Left ventricle myocardium inferior (tissue), 1 donor: ENCODE measurements around the gene GNAT2. TPM values are rescaled to one million over a fixed set of nuclear protein-coding genes. Genes with fewer than 3 reads are reported as not detected.

Source experiments
- DNase-seq: peaks from one replicate; pipeline ENCODE4 v3.0.0-alpha.2; 2020
- H3K27ac ChIP-seq: fragments of 200-600 bp; replicated peaks from 2 replicates; pipeline ENCODE4 v1.8.0; 2021
- H3K27me3 ChIP-seq: fragments of 200-600 bp; 2 replicates; pipeline ENCODE4 v1.8.0; 2021; ENCODE audit warnings: low read depth
- H3K36me3 ChIP-seq: fragments of 200-600 bp; 2 replicates; pipeline ENCODE4 v1.8.0; 2021
- H3K4me1 ChIP-seq: fragments of 200-600 bp; 2 replicates; pipeline ENCODE4 v1.8.0; 2021
- H3K4me3 ChIP-seq: fragments of 200-600 bp; 2 replicates; pipeline ENCODE4 v1.8.0; 2021; ENCODE audit warnings: mild to moderate bottlenecking, moderate library complexity
- H3K9me3 ChIP-seq: fragments of 200-600 bp; replicated peaks from 2 replicates; pipeline ENCODE4 v1.8.0; 2021
- intact Hi-C: fragments of 100-400 bp; cut with micrococcal nuclease; formaldehyde crosslinking; loops from one replicate; pipeline ENCODE4 v1.11.0; 2022
- total RNA-seq: library from RNA; stranded (reverse); fragmentation: NEBNext Ultra II Directional; extraction: Animal tissue kit (Norgen Biotek cat#: 25700); gene quantifications from one replicate; pipeline ENCODE4 v1.2.1, GENCODE V29; 2021
- TF ChIP-seq, protein P1 (sequence below): fragments of 200-600 bp; IDR thresholded peaks from 2 replicates; pipeline ENCODE4 v1.8.0; 2021; ENCODE audit warnings: antibody characterized with exemption, mild to moderate bottlenecking, borderline replicate concordance
- donor health status: DM: no; HTN: yes; CAD: no; lungs with severe emphysema.

GNAT2 gene
- total RNA-seq, 1 donor from 2014 or later: not detected

DNA sequence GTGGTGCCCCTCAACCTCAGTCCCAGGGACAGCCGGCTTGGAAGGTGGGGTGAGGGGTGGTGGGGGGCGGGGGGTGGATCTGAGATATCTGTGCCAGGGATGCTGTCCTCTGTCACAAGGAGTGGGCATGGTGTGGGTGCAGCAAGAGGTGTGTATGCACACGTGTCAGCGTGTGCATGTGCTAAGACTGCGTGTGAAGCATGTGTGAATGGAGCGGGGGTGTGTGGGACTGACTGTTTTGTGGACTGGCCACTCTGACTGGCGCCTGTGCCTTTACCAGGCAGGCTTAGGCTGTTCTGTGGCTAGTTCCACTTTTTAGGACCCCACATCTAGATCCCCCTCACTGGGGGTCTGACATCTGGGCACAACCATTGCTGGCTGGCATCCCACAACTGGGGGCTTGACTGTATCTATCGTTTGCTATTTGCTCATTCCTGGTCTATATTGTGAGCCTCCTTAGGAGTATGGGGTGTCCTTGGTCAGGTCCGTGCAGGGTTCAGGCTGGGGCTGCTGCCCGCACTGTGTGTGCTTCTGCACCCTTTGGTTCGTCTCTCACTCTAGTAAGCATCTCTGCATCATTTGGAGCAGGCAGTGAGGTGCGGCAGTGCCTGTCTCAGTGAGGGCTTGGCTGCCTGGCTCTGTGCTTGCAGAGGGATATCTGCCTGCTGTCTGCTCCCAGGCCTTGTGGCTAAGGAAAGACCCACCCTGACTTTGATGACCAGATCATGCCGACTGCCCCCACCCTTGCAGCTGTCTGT, 2.1 kb upstream of the GNAT2 start:
- H3K27ac ChIP-seq: peak overlapping the region; percentile 87
- TF ChIP-seq, protein P1, sequence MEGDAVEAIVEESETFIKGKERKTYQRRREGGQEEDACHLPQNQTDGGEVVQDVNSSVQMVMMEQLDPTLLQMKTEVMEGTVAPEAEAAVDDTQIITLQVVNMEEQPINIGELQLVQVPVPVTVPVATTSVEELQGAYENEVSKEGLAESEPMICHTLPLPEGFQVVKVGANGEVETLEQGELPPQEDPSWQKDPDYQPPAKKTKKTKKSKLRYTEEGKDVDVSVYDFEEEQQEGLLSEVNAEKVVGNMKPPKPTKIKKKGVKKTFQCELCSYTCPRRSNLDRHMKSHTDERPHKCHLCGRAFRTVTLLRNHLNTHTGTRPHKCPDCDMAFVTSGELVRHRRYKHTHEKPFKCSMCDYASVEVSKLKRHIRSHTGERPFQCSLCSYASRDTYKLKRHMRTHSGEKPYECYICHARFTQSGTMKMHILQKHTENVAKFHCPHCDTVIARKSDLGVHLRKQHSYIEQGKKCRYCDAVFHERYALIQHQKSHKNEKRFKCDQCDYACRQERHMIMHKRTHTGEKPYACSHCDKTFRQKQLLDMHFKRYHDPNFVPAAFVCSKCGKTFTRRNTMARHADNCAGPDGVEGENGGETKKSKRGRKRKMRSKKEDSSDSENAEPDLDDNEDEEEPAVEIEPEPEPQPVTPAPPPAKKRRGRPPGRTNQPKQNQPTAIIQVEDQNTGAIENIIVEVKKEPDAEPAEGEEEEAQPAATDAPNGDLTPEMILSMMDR: no peak
- no peaks in the 10 kb centered on the region for H3K9me3 ChIP-seq
- peaks cover 2% of the 10 kb centered on the region for H3K36me3 ChIP-seq
- intact Hi-C loops: no loop called here
- H3K4me3 ChIP-seq: peak overlapping the region; percentile 85
- peaks cover 68% of the 10 kb centered on the region for H3K4me1 ChIP-seq
- no peak for DNase-seq
- H3K27me3 ChIP-seq: no peaks in the 10 kb centered on the region

DNA sequence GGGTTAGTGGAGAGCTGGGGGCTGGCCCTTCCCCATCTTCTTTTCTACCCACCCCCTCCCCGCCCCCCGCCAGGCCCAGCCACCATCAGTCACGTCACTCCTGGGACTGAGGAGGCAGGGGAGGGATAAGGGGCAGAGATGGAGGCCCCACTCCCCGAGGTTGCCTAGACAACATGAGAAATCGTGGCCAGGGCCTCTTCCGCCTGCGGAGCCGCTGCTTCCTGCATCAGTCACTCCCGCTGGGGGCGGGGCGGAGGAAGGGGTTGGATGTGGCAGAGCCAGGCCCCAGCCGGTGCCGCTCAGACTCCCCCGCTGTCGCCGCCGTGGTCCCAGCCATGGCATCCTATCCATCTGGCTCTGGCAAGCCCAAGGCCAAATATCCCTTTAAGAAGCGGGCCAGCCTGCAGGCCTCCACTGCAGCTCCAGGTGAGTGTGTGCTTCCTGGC, 1.4 kb upstream of the GNAT2 start:
- peaks cover 68% of the 10 kb centered on the region for H3K4me1 ChIP-seq
- peak; percentile 93 for DNase-seq
- intact Hi-C loops: no loop called here
- H3K36me3 ChIP-seq: no peaks in the 10 kb centered on the region
- TF ChIP-seq, protein P1: no peak
- H3K9me3 ChIP-seq: no peaks in the 10 kb centered on the region
- H3K4me3 ChIP-seq: peak overlapping the region; percentile 85
- peak overlapping the region; percentile 87 for H3K27ac ChIP-seq
- H3K27me3 ChIP-seq: no peaks in the 10 kb centered on the region

DNA sequence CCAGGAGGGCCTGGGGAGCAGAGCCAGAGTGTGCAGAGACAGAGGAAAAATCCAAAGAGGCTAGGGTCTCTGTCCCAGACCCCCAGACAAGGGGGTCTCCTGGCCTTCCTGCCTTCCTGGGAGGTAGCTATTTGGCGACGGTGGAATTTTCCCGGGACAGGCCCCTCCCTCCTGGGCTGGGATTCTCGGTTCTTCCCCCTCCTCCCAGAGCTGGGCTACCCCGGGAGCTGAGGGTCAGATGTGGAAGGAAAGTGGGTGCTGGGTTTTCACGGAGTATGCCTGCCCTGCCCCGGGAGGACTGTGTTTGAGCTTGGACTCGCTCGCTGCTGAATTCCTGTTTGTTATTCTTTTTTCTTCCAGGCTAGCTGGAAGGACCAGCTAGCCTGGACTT, 980 bp upstream of the GNAT2 start:
- no peak for DNase-seq
- no peaks in the 10 kb centered on the region for H3K36me3 ChIP-seq
- peak overlapping the region; percentile 85 for H3K4me3 ChIP-seq
- no peaks in the 10 kb centered on the region for H3K9me3 ChIP-seq
- H3K4me1 ChIP-seq: peaks cover 65% of the 10 kb centered on the region
- TF ChIP-seq, protein P1: no peak
- H3K27ac ChIP-seq: peak overlapping the region; percentile 87
- no peaks in the 10 kb centered on the region for H3K27me3 ChIP-seq
- intact Hi-C loops: no loop called here

DNA sequence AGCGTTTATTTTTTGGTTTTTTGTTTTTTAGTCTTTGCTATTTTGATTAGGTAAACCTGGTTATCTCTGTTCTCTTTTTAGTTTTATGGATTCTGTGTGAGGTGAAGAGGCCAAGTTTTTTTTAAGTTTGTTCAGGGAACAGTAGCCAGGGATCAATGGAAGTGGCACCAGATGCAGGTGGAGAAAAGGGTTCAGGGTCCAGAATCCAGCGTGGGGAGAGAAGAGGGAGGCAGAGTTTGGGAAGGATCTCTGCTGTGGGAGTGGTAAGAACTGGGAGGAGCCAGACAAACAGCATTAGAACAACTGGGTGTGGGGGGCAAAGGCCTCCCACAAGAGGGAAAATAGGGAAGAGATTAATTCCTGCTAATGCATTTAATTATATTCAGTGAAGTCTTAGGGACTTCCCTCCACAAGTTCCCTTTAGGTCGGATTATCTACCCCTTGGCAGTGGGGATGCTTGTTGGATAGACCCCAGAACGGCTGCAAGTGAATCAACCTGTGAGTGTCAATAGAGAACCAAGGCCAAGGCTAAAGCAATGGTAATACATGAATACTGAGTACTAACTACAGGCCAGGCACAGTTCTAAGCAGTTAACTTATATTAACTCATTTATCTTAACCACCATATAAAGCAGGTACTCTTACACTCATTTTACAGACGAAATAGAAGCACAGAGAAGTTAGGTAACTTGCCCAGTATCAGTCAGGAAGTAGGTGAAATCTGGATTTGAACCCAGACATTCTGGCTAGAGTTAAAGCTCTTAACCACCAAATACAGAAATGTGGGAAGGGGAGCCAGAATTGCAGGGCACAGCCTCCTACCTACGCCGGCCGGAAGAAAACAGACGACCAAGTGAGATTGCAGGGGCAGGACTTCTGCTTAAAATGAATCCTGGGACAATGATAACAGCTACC, 498 bp downstream of the GNAT2 start:
- Histone ChIP-seq H3K4me3 (peak overlapping the region; percentile 85), H3K4me1 (peaks cover 52% of the 10 kb centered on the region), H3K27me3 (no peaks in the 10 kb centered on the region), H3K27ac (peak overlapping the region; percentile 87), H3K9me3 (no peaks in the 10 kb centered on the region), H3K36me3 (no peaks in the 10 kb centered on the region)
- DNase-seq: no peak
- TF ChIP-seq, protein P1: no peak
- intact Hi-C loops: no loop called here

DNA sequence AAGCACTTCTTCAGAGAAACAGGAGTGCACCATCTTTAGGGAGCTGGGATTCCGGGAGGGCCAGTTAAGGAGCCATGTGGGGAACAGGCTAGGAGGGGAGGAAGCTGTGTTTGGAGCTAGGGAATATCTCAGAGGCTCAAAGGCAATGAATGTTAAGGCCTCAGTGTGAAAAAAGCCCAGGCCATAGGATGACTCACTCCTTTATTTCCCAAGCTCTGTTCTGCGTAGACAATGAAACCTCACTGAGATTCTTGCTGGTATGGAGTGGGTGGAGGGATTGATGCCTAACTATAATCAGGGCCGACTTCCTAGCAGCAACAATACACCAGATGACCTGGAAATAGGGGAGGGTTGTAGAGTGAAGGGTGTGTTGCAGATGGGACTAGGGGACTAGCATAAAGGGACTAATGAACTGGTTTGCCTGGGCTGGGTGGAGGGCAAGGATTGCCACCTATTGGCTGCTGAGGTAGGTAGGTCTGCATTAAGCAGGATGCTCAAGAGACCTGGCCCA, 2.1 kb downstream of the GNAT2 start:
- Histone ChIP-seq H3K36me3 (no peaks in the 10 kb centered on the region), H3K4me3 (no peak overlapping the region), H3K27me3 (no peaks in the 10 kb centered on the region), H3K9me3 (no peaks in the 10 kb centered on the region), H3K4me1 (peaks cover 43% of the 10 kb centered on the region), H3K27ac (peak overlapping the region; percentile 36)
- DNase-seq: no peak
- intact Hi-C loops: no loop called here
- TF ChIP-seq, protein P1: no peak
